ENCODE results near the gene DSCAM.
A peak's percentile ranks its signal among the peaks of the same experiment; 100 is the strongest.

DSCAM gene

GRCh38 chr21:40517646-40518045, 329.3 kb downstream of the DSCAM start:
- in situ Hi-C loops (cut with MboI; ENCODE audit: low pct_unique_long_range_greater_than_20kb, low sequenced_read_pairs), result no loop called here

DNA sequence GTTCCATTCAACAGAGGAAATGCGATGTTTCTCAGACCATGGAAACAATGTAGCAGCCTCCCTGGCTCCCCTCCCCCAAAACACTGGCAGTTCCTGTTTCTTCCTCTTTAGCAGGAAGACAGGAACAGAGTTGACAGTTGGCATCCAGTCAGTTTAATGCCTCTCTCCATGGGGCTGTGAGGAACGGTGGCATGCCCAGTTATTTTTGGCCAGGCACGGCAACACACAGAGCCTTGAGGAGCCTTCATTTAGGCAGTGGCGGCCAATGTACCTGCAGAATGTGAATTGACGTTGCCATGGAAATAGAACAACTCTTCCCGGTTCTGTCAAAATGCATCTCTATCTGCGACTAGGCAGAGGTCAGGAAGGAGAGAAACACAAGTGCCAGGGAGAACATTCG, 330.6 kb downstream of the DSCAM start:
- in situ Hi-C loops (cut with MboI; ENCODE audit: low pct_unique_long_range_greater_than_20kb, low sequenced_read_pairs), result no loop called here
- DNase-seq, result peak; percentile 60

More at GRCh38 chr21:40517646-40518045, 329.3 kb downstream of the DSCAM start:
- no peak for DNase-seq

- peak; percentile 11 for DNase-seq
Observed at GRCh38 chr21:40512590-40512989, 334.4 kb downstream of the DSCAM start.

DNA sequence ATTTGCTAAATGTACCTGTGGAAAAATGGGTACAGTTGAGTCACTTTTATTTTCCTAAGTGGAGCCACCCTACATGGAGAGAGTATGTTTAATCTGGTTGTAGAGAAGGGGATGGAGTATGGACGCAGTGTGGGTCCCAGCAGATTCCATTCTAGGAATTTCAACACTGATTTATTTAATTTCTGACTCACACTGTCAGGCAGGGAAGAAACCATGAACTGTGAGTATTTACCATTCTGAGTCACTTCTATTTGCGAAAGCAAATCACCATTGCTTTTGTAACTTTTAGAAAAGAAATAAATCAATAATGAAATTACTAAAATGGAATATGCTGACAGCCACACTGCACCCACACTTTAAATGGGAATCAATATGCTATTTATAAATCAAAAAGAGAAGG, 339.0 kb downstream of the DSCAM start:
- no peak for DNase-seq

More at GRCh38 chr21:40512590-40512989, 334.4 kb downstream of the DSCAM start:
- in situ Hi-C loops (cut with MboI; ENCODE audit: low pct_unique_long_range_greater_than_20kb, low sequenced_read_pairs), result no loop called here

DNA sequence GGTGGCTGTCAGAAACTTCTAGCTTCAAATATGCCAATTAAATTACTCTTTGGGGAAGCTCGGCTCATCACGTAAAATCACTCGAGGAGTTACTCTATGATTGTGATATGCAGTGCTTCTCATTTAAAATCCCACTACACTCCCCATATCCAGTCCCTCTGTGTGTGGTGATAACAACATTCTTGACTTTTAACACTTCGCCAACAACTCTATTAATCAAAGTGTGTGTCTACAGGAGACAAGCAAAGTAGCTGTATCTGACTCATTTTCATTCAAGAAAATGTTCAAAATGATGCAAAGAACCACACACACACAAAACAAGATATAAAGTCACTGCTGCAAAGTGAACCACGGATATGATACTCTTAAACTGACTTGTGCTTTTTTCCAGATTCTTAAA, 341.3 kb downstream of the DSCAM start:
- in situ Hi-C loops (cut with MboI; ENCODE audit: low pct_unique_long_range_greater_than_20kb, low sequenced_read_pairs), result no loop called here

More for the DNA sequence above, 339.0 kb downstream of the DSCAM start:
- in situ Hi-C loops (cut with MboI; ENCODE audit: low pct_unique_long_range_greater_than_20kb, low sequenced_read_pairs), result no loop called here

DNA sequence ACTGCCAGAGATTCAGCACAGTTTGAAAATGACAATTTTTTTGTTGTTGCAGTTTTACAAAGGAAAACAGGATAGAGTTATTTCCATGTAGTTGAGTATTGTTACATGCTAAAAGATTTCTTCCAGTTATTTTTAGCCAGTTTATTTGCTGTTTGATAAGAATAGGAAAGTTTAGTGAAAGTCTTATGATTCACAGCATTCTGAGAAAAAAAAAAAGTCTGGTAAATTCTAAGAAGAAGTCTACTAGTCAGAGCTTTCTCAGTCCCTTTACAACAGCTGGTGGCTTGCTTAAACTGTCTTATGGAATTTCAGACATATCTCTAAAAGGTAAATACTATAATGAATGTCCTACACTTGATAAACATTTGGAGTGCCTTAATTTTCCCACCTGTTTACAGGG, 341.7 kb downstream of the DSCAM start:
- in situ Hi-C loops (cut with MboI; ENCODE audit: low pct_unique_long_range_greater_than_20kb, low sequenced_read_pairs), result no loop called here

More for the DNA sequence above, 341.3 kb downstream of the DSCAM start:
- DNase-seq, result no peak

GRCh38 chr21:40504825-40505224, 342.1 kb downstream of the DSCAM start:
- in situ Hi-C loops (cut with MboI; ENCODE audit: low pct_unique_long_range_greater_than_20kb, low sequenced_read_pairs), result no loop called here
- no peak for DNase-seq

More for the DNA sequence above, 341.7 kb downstream of the DSCAM start:
- DNase-seq, result no peak

GRCh38 chr21:40496116-40496515, 350.8 kb downstream of the DSCAM start:
- in situ Hi-C loops (cut with MboI; ENCODE audit: low pct_unique_long_range_greater_than_20kb, low sequenced_read_pairs), result no loop called here
- no peak for DNase-seq

DNA sequence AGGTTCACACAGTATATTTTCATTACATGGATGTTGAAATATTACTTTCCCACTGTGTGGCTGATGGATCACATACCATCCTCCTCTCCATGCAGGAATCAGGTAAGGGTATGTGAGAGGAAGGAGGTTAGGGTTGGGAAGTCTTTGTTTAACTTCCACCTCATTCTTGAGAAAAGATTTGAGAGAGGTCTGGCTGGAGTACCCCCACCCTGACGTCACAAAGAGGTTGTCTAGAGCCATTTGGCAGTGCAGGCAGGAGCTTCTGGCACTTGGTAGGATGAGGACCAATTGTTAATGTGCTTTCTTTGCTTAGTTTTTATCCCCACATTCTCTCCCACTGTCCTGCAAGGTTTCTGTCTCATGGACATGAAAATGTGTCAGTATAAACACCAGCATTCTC, 356.6 kb downstream of the DSCAM start:
- in situ Hi-C loops (cut with MboI; ENCODE audit: low pct_unique_long_range_greater_than_20kb, low sequenced_read_pairs), result no loop called here
- DNase-seq, result no peak

GRCh38 chr21:40489001-40489400, 358.0 kb downstream of the DSCAM start:
- no peak for DNase-seq
- in situ Hi-C loops (cut with MboI; ENCODE audit: low pct_unique_long_range_greater_than_20kb, low sequenced_read_pairs), result no loop called here

- in situ Hi-C loops (cut with MboI; ENCODE audit: low pct_unique_long_range_greater_than_20kb, low sequenced_read_pairs), result no loop called here
- no peak for DNase-seq
Observed at GRCh38 chr21:40481764-40482163, 365.2 kb downstream of the DSCAM start.

- DNase-seq, result no peak
- in situ Hi-C loops (cut with MboI; ENCODE audit: low pct_unique_long_range_greater_than_20kb, low sequenced_read_pairs), result no loop called here
Observed at GRCh38 chr21:40474513-40474912, 372.4 kb downstream of the DSCAM start.

- in situ Hi-C loops (cut with MboI; ENCODE audit: low pct_unique_long_range_greater_than_20kb, low sequenced_read_pairs), result no loop called here
- DNase-seq, result no peak
Observed at GRCh38 chr21:40472013-40472412, 374.9 kb downstream of the DSCAM start.

DNA sequence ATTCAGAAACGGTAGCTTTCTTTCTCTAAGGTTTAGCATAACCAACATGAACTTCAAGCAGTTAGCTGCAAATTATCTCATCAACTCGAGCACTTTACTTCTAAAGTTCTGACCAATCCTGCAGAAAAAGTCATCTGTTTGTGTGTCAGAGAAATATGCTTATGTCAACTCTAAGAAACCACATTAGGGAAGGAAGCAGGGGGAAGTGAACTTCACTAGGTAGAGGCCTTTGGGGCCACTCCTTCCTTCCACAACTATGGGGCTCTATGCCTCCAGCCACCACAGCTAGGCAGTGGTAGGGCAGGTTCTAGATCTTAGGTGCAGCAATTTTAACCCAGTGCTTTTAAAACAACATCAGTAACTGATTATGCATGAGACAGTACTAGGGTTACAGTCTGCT, 375.9 kb downstream of the DSCAM start:
- in situ Hi-C loops (cut with MboI; ENCODE audit: low pct_unique_long_range_greater_than_20kb, low sequenced_read_pairs), result no loop called here
- DNase-seq, result peak; percentile 9

- in situ Hi-C loops (cut with MboI; ENCODE audit: low pct_unique_long_range_greater_than_20kb, low sequenced_read_pairs), result no loop called here
Observed at GRCh38 chr21:40466893-40467483, 380.0 kb downstream of the DSCAM start.

DNA sequence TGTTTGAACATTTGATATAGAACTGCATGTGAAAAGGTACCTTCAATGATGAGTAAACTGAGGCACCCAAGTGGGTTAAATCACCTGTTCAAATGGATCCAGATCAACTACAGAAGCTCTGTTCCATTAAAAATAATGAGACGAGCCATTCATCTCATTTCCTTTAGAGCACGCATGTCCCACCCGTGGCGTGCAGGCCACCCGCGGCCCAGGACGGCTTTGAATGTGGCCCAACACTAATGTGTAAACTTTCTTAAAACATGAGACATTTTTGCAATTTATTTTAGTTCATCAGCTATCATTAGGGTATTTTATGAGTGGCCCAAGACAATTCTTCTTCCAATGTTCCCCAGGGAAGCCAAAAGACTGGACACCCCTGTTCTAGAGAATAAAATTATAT, 381.6 kb downstream of the DSCAM start:
- DNase-seq, result no peak
- in situ Hi-C loops (cut with MboI; ENCODE audit: low pct_unique_long_range_greater_than_20kb, low sequenced_read_pairs), result no loop called here

More at GRCh38 chr21:40466893-40467483, 380.0 kb downstream of the DSCAM start:
- DNase-seq, result peak; percentile 16

DNA sequence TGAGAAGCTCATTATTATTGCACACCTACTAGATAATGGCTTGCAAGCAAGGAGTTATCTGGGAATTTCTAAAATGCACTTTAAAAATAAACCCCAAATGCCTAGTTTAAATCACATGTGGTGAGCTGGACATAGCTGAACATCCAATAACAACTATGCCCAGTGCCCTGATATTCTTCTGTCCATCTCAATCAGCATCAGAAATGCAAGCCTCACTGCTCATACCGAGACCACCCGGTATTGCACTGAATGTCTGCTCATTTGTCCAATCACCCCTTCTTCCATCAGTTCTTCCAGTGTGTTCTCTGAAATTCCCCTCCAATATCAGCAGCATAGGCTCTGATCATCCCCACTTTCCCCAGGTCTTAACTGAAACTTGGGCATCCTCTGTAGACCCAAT, 383.8 kb downstream of the DSCAM start:
- in situ Hi-C loops (cut with MboI; ENCODE audit: low pct_unique_long_range_greater_than_20kb, low sequenced_read_pairs), result no loop called here
- no peak for DNase-seq

GRCh38 chr21:40461008-40461407, 385.9 kb downstream of the DSCAM start:
- DNase-seq, result no peak
- in situ Hi-C loops (cut with MboI; ENCODE audit: low pct_unique_long_range_greater_than_20kb, low sequenced_read_pairs), result no loop called here

- no peak for DNase-seq
- in situ Hi-C loops (cut with MboI; ENCODE audit: low pct_unique_long_range_greater_than_20kb, low sequenced_read_pairs), result no loop called here
Observed at GRCh38 chr21:40457741-40458140, 389.2 kb downstream of the DSCAM start.

DNA sequence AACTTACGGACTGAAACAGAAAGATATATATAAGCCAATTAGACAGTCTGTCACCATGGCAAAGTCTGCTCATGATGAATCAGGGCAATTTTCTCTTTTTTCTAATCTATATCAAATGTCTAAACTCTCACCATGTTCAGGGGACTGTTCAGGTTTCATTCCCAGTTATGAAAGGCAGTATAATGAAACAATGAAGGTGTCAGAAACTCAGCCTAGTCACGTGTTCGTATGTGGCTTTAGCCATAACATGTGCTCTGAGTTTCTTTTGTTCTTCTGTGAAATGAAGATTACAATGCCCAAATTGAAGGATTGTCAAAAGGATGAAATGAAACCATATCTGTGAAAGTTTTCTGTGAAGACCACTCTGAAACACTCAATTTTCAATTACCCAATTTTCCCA, 392.9 kb downstream of the DSCAM start:
- in situ Hi-C loops (cut with MboI; ENCODE audit: low pct_unique_long_range_greater_than_20kb, low sequenced_read_pairs), result no loop called here
- DNase-seq, result no peak

GRCh38 chr21:40453183-40453582, 393.8 kb downstream of the DSCAM start:
- DNase-seq, result no peak
- in situ Hi-C loops (cut with MboI; ENCODE audit: low pct_unique_long_range_greater_than_20kb, low sequenced_read_pairs), result no loop called here
